Measurements from ENCODE around the gene ATP12A.

DNA sequence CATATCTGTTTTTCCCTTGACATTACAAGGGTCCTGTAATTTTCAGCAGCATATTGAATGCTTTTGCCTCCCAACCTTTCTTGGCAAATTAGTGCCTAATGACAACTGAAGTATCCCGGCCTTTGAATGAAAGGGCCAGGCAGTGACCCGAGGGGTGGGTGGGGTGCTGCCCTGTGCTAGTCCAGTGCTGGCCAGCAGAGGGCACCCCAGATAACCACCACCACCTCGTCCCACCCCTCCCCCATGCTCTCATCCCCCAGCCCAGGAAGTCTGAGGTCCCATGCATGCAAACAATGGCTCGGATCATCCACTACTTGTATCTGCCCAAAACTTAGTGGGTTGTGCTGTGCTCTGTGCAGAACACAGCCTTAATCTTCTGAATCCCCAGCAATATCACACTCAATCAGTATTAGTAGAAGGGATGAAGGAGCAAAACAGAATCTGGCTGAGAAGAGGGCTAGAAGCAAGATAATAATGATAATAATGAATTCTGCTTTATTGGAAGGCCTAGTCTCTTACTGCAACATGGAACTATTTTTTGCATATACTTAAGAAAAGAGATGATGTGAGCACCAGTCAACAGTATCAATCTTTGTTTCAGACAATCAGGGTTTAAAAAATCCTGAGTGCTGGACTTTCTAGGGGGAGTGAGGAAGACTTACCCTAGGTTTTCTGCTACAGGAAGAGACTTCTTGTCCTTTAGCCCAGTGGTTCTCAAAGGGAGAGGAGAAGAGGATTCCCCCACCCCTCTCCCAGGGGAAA, 3.8 kb downstream of the ATP12A start:
- no peak for TF ChIP-seq TAF1 (IDR thresholded peaks at IDR 0.05; ENCODE audit: borderline replicate concordance, insufficient read depth, low read length)
- no peak for TF ChIP-seq SIN3A (IDR thresholded peaks at IDR 0.05; ENCODE audit: borderline replicate concordance, insufficient read depth, low read length)
- no peak for TF ChIP-seq POLR2AphosphoS5 (IDR thresholded peaks at IDR 0.05; ENCODE audit: low read depth, low read length)

All from PFSK-1 (cell line).